K562 (cell line): ENCODE measurements around the gene RNF214. TPM values are rescaled to one million over a fixed set of nuclear protein-coding genes. Genes with fewer than 3 reads are reported as not detected.

Source experiments
- DIDO1 ChIP-seq: fragments of 450-650 bp; IDR thresholded peaks from 2 replicates; pipeline ENCODE4 v1.6.1; 2016; ENCODE audit warnings: low read depth, missing biosample characterization, missing genetic modification characterization
- ERF ChIP-seq: fragments of 450-650 bp; formaldehyde crosslinking; IDR thresholded peaks from 2 replicates; pipeline ENCODE4 v1.4.0; 2020; ENCODE audit warnings: mild to moderate bottlenecking, mixed read lengths
- FIP1L1 ChIP-seq: fragments of 200-400 bp; formaldehyde crosslinking; IDR thresholded peaks from 2 replicates; pipeline ENCODE4 v1.6.1; 2018; ENCODE audit warnings: mild to moderate bottlenecking, low read depth, low read length; ENCODE audit not compliant: poor library complexity, severe bottlenecking
- GATAD2A ChIP-seq: fragments of 450-650 bp; IDR thresholded peaks from 2 replicates; pipeline ENCODE4 v1.6.1; 2017
- KAT7 ChIP-seq: sonication (generic); formaldehyde crosslinking; IDR thresholded peaks from 2 replicates; pipeline ENCODE4 v1.8.0; 2022; ENCODE audit warnings: missing genetic modification reagents, mild to moderate bottlenecking, borderline replicate concordance
- KAT8 ChIP-seq: fragments of 450-650 bp; IDR thresholded peaks from 2 replicates; pipeline ENCODE4 v1.6.1; 2016; ENCODE audit warnings: low read depth, mild to moderate bottlenecking
- KHSRP ChIP-seq: fragments of 450-650 bp; IDR thresholded peaks from 2 replicates; pipeline ENCODE4 v1.6.1; 2017
- MXI1 ChIP-seq: IDR thresholded peaks from 2 replicates; pipeline ENCODE4 v1.6.1; 2011; ENCODE audit warnings: low read depth, mild to moderate bottlenecking, improper control_type of control experiment, low read length
- NFXL1 ChIP-seq: fragments of 450-650 bp; formaldehyde crosslinking; IDR thresholded peaks from 2 replicates; pipeline ENCODE4 v1.4.0; 2021; ENCODE audit warnings: mild to moderate bottlenecking
- NR2C1 ChIP-seq, 2 experiments: fragments of 450-650 bp; IDR thresholded peaks; 2 replicates each; pipeline ENCODE4 v1.6.1; 2017; ENCODE audit warnings: mild to moderate bottlenecking in 2 of 2, antibody characterized with exemption in 1 of 2, inconsistent platforms in 1 of 2, missing compliant biosample characterization in 1 of 2, missing genetic modification characterization in 1 of 2
- PHB ChIP-seq: fragments of 250-450 bp; sonication (Bioruptor Pico); IDR thresholded peaks from 2 replicates; pipeline ENCODE4 v1.5.0; 2021
- POLR2A ChIP-seq: fragments of 450-650 bp; conservative IDR thresholded peaks from 2 replicates; pipeline ENCODE4 v1.6.1; 2016
- PYGO2 ChIP-seq: fragments of 450-650 bp; IDR thresholded peaks from 2 replicates; pipeline ENCODE4 v1.6.1; 2016; ENCODE audit warnings: mild to moderate bottlenecking, missing genetic modification characterization, moderate library complexity, missing compliant biosample characterization
- RFX7 ChIP-seq: fragments of 250-450 bp; sonication (Bioruptor Pico); IDR thresholded peaks from 2 replicates; pipeline ENCODE4 v1.5.1; 2021; ENCODE audit warnings: mild to moderate bottlenecking
- SAP30 ChIP-seq: fragments of 200-600 bp; sonication (generic); IDR thresholded peaks from 2 replicates; pipeline ENCODE4 v1.6.1; 2012; ENCODE audit warnings: borderline replicate concordance, low read depth, mild to moderate bottlenecking, moderate library complexity, low read length, control low read depth, inconsistent platforms; ENCODE audit not compliant: insufficient read depth, poor library complexity, severe bottlenecking
- TCF3 ChIP-seq: sonication (generic); formaldehyde crosslinking; IDR thresholded peaks from 2 replicates; pipeline ENCODE4 v1.4.0; 2020; ENCODE audit warnings: mild to moderate bottlenecking, missing genetic modification reagents
- YBX1 ChIP-seq: fragments of 450-650 bp; IDR thresholded peaks from 2 replicates; pipeline ENCODE4 v1.7.1; 2016; ENCODE audit warnings: mild to moderate bottlenecking
- ZNF766 ChIP-seq: fragments of 200-800 bp; sonication (Bioruptor generic); conservative IDR thresholded peaks from 2 replicates; pipeline ENCODE4 v1.6.1; 2016; ENCODE audit warnings: missing genetic modification characterization, missing compliant biosample characterization
- ZNF79 ChIP-seq: fragments of 250-450 bp; sonication (Bioruptor Pico); IDR thresholded peaks from 2 replicates; pipeline ENCODE4 v1.4.0; 2020; ENCODE audit warnings: low read depth, mild to moderate bottlenecking, moderate library complexity
- ZSCAN32 ChIP-seq: fragments of 450-650 bp; formaldehyde crosslinking; IDR thresholded peaks from 2 replicates; pipeline ENCODE4 v1.4.0; 2020; ENCODE audit warnings: mild to moderate bottlenecking, moderate library complexity
- polyA plus RNA-seq, 8 experiments: library from polyadenylated mRNA; depleted of rRNA in 4 of 8; stranded (reverse) in 5 of 8; unstranded in 3 of 8; fragments of >200 nt; fragmentation: Nextera tagmentation in 2 of 8; fragmentation: Illumina TruSeq in 1 of 8; extraction: Ambion mirVana in 2 of 8; extraction: Trizol in 1 of 8; gene quantifications; 2 replicates each; pipeline versions ENCODE4 v1.2.1 to v1.2.3, GENCODE V29; 2011 to 2014; ENCODE audit warnings: inconsistent platforms in 1 of 8, missing spikeins in 1 of 8
- total RNA-seq, 7 experiments: library from RNA; depleted of rRNA in 6 of 7; stranded (reverse); fragments of >200 nt in 6 of 7; fragmentation: Illumina TruSeq in 2 of 7; extraction: Trizol in 2 of 7; gene quantifications; 2 replicates each; pipeline versions ENCODE4 v1.2.1 to v1.2.3, GENCODE V29; 2011 to 2021; ENCODE audit warnings: low replicate concordance in 1 of 7
- TF ChIP-seq, protein P1 (sequence below): sonication (generic); formaldehyde crosslinking; IDR thresholded peaks from 2 replicates; pipeline ENCODE4 v1.8.1; 2022; ENCODE audit warnings: missing genetic modification reagents
- TF ChIP-seq, protein P2 (sequence below): fragments of 250-450 bp; sonication (Bioruptor Pico); IDR thresholded peaks from 2 replicates; pipeline ENCODE4 v1.4.0; 2020; ENCODE audit warnings: mild to moderate bottlenecking
- TF ChIP-seq, protein P3 (sequence below): fragments of 450-650 bp; IDR thresholded peaks from 2 replicates; pipeline ENCODE4 v1.6.1; 2016
- TF ChIP-seq, protein P4 (sequence below): fragments of 200-800 bp; sonication (Bioruptor generic); IDR thresholded peaks from 2 replicates; pipeline ENCODE4 v1.6.1; 2017; ENCODE audit warnings: missing genetic modification characterization, missing compliant biosample characterization

Gene RNF214
- total and polyA plus RNA-seq, 9 of the 15 experiments (the other 6 are each of a cell fraction or from before 2014, with no cell fraction given), result 6.6 to 24.8 (median 11.9) TPM

DNA sequence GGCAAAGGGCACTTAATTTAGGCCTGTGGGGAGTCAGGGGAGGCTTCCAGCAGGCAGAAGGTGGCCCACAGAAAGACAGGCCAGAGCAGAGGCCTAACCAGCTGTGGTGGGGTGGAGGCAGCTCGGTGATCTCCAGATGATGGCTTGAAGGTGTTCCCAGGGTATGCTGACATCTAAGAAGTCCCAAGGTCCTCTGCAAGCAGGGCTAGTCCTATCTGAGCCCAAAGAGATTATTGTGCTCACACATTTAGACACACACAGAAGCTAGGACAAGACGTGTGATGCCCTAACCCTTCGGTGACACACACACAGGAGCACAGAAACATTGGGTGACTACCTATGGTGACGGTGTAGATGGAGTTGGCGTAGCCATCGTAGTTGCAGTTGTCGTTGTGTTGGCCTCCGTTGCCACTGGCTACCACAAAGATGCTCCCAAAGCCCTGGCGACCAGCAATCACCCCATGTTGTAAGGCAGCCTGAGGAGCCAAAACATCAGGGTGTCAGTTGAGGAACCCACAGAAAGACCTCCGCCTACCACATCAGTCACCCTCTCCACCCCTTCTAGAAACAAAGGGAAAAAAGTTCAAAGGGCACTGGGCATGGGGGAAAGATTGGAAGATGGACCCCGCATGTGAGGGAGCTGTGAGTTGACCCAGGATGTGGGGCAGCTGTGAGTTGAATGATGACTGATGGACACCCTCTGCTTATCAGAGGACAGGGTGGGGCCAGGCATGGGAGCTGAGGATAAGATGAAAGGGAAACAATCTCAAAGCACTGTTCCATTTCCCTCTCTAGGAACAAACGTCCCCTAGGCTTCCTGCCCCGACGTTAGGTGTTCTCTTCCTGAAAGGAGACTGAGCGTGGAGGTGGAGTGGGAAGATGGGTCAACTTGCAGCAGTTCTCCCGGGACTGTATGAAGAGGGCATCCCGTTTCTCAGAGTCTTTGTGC is 8.5 kb upstream of the RNF214 start (continued):
- TF ChIP-seq, protein P1, sequence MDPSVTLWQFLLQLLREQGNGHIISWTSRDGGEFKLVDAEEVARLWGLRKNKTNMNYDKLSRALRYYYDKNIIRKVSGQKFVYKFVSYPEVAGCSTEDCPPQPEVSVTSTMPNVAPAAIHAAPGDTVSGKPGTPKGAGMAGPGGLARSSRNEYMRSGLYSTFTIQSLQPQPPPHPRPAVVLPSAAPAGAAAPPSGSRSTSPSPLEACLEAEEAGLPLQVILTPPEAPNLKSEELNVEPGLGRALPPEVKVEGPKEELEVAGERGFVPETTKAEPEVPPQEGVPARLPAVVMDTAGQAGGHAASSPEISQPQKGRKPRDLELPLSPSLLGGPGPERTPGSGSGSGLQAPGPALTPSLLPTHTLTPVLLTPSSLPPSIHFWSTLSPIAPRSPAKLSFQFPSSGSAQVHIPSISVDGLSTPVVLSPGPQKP (CRISPR knock-in tag), result no peak
- TF ChIP-seq NR2C1 (IDR thresholded peaks at IDR 0.05) (no peak), NR2C1 (tag; IDR thresholded peaks at IDR 0.05) (no peak), ZNF79 (CRISPR knock-in tag) (no peak), FIP1L1 (no peak), GATAD2A (0 out of 2 replicates have a peak, but pooled peaks have one; percentile 62), ZSCAN32 (CRISPR knock-in tag) (no peak), PHB (no peak), KAT8 (no peak), TCF3 (CRISPR knock-in tag) (peak; percentile 98), KHSRP (no peak), YBX1 (no peak), DIDO1 (no peak), NFXL1 (no peak), ERF (CRISPR knock-in tag) (no peak), SAP30 (no peak), ZNF766 (peak; percentile 75; the same call in 1 of the 2 replicates), POLR2A (no peak), MXI1 (0 out of 2 replicates have a peak, but pooled peaks have one; percentile 8), KAT7 (no peak), PYGO2 (tag) (no peak), RFX7 (CRISPR knock-in tag) (no peak)
- TF ChIP-seq, protein P2, sequence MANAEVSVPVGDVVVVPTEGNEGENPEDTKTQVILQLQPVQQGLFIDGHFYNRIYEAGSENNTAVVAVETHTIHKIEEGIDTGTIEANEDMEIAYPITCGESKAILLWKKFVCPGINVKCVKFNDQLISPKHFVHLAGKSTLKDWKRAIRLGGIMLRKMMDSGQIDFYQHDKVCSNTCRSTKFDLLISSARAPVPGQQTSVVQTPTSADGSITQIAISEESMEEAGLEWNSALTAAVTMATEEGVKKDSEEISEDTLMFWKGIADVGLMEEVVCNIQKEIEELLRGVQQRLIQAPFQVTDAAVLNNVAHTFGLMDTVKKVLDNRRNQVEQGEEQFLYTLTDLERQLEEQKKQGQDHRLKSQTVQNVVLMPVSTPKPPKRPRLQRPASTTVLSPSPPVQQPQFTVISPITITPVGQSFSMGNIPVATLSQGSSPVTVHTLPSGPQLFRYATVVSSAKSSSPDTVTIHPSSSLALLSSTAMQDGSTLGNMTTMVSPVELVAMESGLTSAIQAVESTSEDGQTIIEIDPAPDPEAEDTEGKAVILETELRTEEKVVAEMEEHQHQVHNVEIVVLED, result no peak
- TF ChIP-seq, protein P3, sequence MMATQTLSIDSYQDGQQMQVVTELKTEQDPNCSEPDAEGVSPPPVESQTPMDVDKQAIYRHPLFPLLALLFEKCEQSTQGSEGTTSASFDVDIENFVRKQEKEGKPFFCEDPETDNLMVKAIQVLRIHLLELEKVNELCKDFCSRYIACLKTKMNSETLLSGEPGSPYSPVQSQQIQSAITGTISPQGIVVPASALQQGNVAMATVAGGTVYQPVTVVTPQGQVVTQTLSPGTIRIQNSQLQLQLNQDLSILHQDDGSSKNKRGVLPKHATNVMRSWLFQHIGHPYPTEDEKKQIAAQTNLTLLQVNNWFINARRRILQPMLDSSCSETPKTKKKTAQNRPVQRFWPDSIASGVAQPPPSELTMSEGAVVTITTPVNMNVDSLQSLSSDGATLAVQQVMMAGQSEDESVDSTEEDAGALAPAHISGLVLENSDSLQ, result peak; percentile 90
- TF ChIP-seq, protein P4, sequence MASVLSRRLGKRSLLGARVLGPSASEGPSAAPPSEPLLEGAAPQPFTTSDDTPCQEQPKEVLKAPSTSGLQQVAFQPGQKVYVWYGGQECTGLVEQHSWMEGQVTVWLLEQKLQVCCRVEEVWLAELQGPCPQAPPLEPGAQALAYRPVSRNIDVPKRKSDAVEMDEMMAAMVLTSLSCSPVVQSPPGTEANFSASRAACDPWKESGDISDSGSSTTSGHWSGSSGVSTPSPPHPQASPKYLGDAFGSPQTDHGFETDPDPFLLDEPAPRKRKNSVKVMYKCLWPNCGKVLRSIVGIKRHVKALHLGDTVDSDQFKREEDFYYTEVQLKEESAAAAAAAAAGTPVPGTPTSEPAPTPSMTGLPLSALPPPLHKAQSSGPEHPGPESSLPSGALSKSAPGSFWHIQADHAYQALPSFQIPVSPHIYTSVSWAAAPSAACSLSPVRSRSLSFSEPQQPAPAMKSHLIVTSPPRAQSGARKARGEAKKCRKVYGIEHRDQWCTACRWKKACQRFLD (CRISPR knock-in tag), result no peak
